KG1 (cell line): ENCODE measurements around the gene PDLIM3.
"Not testable (repeated sequence)": the region's sequence is repeated elsewhere in the genome, so short reads cannot be mapped to it uniquely, and the experiment has no call there.

Source experiments
- DNase-seq: peaks from one replicate; lab custom pipeline; 2025; lab: John Stamatoyannopoulos, UW

The PDLIM3 gene, protein sequence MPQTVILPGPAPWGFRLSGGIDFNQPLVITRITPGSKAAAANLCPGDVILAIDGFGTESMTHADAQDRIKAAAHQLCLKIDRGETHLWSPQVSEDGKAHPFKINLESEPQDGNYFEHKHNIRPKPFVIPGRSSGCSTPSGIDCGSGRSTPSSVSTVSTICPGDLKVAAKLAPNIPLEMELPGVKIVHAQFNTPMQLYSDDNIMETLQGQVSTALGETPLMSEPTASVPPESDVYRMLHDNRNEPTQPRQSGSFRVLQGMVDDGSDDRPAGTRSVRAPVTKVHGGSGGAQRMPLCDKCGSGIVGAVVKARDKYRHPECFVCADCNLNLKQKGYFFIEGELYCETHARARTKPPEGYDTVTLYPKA

DNA sequence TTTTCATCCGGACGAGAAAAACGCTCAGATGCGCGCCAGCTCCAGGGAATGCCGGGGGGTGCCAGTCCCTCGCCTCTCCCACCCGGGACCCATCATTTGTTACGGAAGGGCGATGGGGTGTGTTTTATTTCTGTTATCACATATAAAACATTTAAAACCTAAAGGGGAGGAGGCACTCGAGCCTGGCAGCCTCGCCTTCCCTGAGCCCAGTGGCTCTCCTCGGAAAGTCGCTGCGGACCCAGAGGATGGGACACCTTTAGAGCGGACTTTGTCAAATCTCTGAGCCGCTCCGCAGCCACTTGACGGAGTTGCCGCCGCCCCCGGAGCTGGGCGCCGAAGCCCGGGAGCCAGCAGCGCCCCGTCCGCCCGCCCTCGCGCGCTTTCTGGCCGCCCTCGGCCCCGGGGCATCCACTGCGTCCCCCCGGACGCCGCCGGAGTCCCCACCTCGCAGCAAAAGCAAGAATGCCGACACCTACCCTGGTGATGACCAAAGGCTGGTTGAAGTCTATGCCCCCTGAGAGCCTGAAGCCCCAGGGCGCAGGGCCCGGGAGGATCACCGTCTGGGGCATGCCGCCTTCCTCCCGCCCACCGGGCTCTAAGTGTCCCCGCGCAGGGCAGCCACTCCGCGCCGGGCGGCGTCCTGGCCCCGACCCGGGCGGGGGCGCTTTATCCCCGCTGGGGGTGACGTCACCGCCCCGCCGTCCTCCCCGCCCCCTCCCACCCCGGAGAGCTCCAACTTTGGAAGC is at the start of gene PDLIM3:
TSS of gene PDLIM3 (minus strand) at position 642 of the 746 bp plus-strand sequence. CDS start at position 569, 73 bp downstream.
- no peak for DNase-seq

DNA sequence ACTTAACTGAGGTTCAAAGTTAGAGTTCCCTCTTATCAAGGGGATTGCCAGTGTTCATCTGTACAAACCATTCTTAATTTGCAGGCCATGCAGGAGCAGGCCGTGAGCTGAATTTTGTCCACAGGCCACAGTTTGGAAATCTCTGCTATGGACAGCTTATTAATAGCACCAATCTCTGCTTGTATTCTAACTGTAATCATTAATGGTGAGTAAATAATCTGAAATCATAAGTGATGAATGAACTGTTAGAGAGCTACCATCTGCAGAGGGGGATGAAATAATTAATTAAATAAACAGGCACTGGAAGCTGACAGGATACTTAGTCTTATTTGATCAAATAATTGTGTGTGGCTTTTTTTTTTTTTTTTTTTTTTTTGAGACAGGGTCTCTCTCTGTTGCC is 48.5 kb upstream of the PDLIM3 start:
- no peak for DNase-seq

DNA sequence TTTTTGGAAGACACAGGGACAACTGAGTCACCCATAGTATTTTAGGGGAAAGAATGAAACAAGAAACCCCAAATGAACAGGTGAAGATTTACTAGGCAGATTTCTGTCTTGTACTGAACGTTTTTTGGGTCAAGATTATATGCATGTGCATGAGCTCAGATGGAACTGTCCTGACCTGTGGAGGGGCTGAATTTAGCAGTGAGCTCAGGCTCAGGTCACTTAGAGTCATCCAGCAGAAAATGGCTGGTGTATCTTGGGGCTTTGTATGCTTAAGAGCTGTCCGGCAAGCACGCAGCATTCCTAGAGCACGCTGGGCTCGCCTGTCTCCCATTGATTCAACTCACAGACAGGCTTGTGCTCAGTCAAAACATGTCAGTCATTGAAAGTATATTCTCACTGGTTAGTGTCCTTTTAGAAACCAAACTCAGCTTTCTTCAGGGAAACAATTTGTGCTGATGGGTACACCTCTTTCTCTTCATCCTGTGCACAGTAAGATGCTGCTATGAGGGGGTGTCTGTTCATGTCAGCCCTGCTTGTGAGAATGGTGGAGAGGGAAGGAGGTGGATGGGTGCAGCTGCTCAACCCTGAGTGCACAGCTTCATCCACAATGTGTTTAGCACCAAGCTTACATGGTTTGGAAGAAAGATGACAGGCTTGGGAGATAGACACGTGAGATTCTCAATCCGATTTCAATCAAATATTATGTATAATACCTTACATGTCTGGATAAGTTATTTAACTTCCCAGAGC is 47.5 kb upstream of the PDLIM3 start:
- no peak for DNase-seq

DNA sequence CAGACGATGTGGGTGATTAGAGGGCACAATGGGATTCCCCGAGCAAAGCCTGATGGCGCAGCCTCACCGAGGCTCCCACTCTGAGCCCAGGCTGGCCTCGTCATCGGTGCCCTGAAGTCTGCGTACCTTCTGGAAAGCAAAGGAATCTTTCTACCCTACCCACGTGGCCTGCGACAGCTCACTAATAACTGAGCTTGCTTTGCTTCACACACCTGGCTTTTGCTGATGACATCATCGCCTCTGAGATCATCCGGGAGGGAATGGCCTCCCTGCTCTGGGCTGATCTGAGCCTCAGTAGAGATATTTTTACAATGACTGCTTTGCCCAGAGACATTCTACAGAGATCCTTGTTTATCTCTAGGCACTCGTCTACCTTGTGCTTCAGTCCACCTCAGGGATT is 45.4 kb upstream of the PDLIM3 start:
- no peak for DNase-seq

DNA sequence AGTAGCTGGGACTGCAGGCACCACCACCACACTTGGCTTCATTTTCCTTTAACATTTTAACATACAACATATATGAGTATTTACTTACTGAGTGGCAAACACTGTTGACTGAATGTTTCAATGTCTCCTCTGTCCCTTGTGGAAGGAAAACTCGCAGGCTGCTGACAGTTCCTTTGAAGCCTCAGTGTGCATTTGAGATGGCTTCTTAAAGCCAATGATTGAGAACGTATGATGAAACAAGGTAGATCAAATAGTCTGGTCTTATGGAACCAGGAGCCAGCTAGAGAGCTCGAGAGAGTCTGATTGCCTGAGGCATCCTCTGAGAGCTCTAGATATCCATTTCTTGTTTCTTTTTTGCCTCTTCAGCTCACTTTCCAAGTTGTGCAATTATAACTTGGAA is 43.0 kb upstream of the PDLIM3 start:
- DNase-seq, result no peak

DNA sequence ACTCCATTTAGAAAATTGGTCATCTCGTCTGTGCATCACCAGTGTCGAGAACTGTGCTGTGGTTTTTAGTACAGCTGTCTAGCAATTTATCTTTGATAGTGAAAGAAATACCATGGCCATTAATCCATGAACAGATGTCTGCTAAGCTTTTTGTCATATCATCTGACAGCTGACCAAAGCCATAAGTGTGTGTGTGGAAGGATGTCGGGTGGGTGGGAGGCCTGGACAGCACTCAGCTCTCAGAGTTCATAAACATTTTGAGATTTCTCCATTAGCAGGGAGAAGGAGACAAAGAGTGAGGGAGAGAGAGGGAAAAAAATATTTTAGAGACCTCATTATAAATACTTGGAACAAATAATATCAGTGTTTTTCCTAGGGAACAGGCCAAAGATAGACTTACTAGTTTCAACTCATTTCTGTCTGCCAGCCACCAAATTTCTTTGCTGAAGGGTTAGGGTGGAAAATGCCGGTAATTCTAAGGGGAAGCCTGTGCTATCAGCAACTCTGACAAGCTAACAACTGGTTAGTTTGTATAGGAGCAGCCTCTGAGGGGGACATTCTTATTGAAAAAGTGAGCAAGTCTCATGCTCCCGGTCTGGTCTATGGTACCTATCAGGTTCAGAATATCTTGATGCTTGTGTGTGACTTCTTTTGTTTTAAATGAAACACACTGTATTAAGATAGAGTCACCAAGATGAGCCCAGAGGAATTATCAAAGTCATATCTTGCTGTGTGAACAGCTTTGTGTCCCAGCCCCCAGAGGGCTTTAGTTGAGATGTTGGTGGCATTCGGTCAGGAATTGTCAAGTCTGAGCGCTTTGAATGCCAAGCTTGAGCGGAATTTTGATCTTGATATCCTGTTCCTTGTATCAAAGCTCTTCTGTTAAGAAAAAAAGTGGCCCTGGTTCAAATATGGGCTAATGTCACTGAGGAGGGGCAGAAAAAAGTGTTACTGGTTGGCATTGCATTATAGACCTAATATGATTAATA is 41.9 kb upstream of the PDLIM3 start:
- no peak for DNase-seq

DNA sequence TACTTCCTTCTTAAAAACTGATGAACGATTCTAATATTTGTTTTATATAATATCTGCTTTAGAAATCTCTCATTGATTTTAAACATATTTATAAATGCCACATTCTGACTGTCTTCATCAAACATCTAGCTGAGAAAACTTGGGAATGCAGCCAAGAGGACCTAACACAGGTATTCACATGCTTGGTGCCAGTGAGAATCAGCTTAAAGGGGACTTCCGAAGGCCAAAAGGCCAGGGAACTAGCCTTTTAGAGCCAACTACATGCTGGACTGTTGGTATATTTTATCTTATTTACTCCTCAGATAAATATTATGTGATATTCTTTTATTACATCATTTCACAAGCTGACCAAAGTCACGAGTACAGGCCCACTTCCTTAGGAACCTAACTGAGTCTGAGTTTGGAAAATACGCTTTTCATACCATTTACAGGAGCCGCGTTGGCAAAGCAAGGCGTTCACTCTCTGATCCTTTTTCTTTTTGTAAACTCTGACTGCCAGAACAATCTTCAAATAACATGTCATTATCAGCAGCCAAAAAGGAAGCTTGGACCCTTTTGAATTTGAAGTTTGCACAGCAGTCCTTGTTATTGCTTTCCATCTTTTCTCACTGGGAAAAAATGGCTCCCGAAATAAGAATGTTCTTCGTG is 41.1 kb upstream of the PDLIM3 start:
- DNase-seq, result no peak

DNA sequence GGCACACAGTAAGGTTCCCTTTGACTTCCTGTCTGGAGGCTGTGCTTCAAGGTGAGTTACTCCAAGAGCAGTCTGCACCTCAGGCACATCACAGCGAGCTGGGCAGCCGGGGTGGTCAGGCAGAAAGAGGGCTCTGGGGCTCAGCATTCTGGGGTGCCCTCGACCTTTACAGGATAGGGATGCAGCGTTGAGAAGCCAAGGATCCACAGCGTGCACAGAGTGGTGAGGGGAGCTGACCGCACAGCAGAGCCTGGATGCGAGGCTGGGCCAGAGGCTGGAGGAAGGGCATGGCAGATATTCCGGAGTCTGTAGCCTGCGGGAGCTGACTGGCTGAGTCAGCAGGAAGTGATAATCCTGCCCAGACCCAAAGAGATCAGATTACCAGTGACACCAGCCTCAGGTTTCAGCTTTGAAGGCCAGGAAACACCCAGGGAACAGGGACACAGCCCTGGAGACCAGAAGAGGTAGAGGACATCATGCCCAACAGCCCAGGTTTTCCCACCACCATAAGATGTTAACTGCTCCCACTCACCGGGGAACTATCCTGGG is 38.4 kb upstream of the PDLIM3 start:
- no peak for DNase-seq

DNA sequence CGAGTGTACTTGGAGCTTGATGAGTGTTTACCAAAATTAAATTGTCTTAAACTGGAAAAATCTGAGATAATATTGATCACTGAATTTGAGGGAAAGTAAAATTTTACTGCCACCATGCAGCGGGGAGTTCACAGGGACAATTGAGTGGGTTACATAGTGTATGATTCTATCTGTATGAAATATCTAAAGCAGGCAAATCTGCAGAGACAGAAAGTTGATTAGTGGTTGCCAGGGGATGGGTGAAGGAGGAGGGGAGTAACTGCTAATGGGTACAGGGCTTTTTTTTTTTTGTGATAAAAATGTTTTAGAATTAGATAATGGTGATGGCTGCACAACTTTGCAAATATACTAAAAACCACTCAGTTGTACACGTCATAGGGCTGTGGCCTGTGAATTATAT is 35.4 kb upstream of the PDLIM3 start:
- DNase-seq, result no peak

DNA sequence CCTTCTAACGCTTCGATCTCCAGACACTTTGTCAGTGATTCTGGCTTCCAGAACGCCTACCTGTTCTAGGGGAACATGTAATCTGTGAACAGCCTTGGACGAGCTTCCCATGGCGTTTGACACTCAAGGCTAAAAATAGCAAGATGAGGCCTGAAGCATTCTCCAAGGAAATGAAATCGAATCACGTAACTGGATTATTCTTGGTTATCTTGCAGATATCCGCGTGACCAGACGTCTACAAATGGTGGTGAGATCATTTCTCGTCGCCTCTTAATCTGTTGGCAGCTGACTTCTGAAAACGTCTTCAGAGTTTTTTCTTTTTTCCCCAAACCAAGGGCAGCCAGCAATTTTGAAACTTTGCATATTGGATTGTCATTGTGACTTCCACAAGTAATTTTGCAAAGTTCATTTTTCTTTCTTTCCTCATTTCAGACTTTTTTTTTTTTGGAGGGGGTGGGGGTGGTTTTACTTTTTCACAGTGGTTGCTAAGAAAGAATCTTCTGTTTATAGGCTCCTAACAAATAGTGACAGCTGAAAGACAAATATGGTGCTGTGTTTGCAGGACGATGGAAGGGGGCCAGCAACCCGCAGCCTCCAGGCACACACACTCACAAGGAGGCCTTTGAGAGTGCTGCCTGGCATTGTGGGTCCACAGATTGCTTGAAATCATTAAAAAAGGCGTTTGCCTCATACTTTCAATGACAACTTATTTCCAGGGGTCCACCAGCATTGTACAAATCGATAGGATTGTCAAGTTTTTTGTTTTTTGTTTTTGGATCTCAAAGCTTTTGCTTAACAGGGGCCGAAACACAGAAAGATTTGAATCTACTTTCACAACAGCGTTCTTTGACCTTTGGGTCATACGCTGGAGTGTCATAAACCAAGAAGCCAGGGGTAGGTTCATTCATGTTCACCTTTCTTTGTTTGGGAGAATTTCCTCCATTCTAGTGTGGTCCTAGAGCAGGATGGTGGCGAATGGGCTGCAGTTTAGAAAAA is 32.4 kb upstream of the PDLIM3 start:
- no peak for DNase-seq

DNA sequence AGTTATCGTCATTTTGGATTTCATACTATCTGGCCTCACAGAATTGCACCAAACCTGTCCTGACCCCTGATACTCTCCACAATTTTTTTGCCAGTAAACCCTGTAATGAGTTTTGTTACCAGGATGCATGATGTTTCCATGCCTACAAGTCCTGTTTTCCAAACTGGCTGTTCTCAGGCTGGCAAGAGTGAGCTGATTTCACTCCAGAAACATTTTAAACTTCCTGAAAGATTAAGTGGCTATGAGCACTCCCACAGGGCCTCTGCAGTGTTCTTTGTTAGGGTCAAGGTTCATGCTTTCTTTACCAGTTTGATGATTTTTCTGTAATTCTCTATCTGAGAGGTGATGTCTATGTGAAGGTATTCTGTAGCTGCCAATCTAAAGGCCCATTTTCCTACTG is 31.7 kb upstream of the PDLIM3 start:
- no peak for DNase-seq

DNA sequence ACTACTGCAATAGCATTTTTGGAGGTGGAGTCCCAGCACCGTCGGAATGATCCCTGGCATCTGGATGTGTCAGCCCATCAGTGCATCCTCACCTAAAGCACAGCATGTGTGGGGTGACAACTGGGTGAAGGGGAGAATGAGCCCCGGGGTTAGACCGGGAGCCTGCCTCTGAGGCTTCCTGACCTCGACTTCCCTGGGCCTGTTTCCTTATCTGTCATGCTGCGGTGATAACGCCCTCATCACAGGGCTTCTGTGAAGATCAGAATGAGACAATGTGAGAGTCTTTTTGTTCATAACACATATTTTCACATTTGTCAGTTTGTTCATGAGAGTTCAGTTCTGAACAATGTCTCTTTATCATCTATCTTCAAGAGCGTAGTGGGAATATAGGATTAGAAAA is 31.1 kb upstream of the PDLIM3 start:
- no peak for DNase-seq

DNA sequence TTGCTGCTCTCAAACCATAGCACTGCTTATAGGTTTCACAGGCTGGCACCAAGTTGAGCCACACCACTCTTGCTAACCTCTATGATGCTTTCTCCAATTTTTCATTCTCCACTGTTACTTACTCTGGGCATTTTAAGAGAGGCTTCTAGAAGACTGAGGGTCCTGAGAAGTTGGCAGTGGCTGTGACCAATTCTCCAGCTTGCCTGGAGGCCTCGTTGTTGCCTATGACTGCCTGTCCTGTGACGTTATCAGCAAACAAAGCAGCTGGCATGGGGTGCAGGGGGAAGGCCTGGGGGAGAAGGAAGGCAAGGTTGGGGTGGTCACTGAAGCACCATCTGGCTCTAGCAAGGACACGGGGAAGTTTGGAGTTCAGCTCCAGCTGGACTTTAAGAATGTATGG is 30.4 kb upstream of the PDLIM3 start:
- DNase-seq, result no peak

DNA sequence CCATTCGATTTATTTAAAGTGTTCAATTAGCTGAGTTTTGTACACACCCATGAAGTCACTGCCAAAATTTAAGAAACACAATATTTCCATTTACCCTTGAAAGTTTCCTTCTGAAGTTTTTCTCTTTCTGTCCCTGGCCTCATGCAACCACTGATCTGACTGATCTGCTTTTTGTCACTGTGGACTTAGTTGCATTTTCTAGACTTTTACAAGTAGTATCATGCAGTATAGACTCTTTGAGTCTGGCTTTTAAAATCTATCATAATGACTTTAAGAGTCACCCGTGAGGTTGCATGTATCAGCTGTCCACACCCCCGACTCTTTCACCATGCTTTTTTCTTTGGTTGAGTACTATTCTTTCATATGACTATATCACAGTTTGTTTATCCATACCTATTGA is 29.0 kb upstream of the PDLIM3 start:
- DNase-seq, result no peak

DNA sequence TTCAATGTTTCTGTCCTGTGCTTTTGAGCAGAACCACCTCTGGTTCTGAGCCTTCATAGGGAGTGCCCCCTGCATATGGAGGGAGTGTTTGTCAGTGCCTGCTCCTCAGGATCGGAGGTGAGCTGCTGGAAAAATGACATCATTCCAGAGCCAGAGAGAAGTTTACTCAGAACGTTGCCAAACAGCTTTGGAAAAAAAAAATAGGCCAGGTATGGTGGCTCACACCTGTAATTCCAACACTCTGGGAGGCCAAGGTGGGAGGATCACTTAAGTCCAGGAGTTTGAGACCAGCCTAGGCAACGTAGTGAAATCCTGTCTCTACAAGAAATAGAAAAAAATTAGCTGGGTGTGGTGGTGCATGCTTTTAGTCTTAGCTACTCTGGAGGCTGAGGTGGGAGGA is 27.2 kb upstream of the PDLIM3 start:
- DNase-seq, result no peak

DNA sequence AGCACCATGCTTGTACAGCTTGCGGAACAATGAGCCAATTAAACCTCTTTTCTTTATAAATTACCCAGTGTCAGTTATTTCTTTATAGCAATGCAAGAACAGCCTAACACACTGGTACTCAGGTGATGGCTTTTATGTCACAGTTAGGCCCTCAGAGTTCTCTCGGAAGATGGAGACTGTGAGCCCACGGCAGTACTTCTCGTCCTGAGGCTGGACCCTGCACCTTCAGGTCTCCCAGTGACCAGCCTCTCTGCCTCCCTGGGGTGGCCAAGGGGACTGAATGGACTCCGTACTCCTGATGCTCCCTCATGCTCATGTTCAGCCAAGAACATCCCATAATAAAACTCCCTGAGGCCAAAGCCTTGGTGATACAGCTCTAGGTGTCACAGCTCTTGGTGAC is 25.0 kb upstream of the PDLIM3 start:
- DNase-seq, result no peak

DNA sequence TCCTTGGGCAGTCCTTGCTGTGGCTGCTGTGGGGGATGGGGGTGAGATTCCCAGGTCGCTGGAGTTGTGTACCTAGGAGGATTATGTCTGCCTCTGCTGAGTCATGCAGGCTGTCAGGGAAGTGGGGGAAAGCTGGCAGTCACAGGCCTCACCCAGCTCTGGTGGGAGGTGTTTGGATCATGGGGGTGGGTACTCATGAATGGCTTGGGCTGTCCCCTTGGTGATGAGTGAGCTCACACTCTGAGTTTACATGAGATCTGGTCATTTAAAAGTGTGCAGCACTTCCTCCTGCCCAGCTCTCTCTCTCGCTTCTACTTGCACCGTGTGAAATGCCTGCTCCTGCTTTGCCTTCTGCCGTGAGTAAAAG is 24.6 kb upstream of the PDLIM3 start:
- DNase-seq, result no peak

DNA sequence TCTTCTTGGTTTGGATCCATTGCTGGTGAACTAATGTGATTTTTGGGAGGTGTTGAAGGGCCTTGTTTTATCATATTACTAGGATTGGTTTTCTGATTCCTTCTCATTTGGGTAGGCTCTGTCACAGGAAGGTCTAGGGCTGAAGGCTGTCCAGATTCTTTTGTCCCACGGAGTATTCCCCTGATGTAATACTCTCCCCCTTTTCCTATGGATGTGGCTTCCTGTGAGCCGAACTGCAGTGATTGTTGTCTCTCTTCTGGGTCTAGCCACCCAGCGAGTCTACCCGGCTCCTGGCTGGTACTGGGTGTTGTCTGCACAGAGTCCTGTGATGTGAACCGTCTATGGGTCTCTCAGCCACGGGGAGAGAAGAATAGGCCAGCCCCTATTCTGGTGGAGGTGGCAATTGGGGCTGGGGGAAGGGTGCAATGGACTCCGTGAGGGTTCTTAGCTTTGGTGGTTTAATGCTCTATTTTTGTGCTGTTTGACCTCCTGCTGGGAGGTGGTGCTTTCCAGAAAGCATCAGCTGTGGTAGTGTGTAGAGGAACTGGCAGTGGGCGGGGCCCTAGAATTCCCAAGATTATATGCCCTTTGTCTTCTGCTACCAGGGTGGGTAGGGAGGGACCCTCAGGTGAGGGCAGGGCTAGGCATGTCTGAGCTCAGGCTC is 24.1 kb upstream of the PDLIM3 start:
- not testable (repeated sequence) for DNase-seq
